Measurements from ENCODE around the gene FMO3.

GRCh38 chr1:171161431-171161830 is 70.7 kb downstream of the FMO3 start:
- TF ChIP-seq CTCF (IDR thresholded peaks at IDR 0.05 in 2 of 3, conservative IDR thresholded peaks at IDR 0.05 in 1 of 3; ENCODE audit: borderline replicate concordance in 1 of 3, insufficient read depth in 1 of 3, low read depth in 2 of 3, low read length in 2 of 3) (no peak), ZBTB33 (IDR thresholded peaks at IDR 0.05; ENCODE audit: extremely low read depth, insufficient replicate concordance, low read length) (no peak), POLR2A (IDR thresholded peaks at IDR 0.05; ENCODE audit: borderline replicate concordance, extremely low read depth, insufficient read depth, insufficient read length) (no peak), EZH2phosphoT487 (IDR thresholded peaks at IDR 0.05; ENCODE audit: borderline replicate concordance) (no peak), SRF (IDR thresholded peaks at IDR 0.05; ENCODE audit: low read depth) (no peak), REST (IDR thresholded peaks at IDR 0.05; ENCODE audit: low read depth) (no peak), JUND (IDR thresholded peaks at IDR 0.05) (no peak), MAX (IDR thresholded peaks at IDR 0.05) (no peak)

Data from HCT116 (cell line).